HFF-Myc (cell line): Measurements from ENCODE around the gene ZNF407.
A peak's percentile ranks its signal among the peaks of the same experiment; 100 is the strongest.

Source experiments
- DNase-seq: peaks from one replicate; pipeline ENCODE4 v3.0.0-alpha.2; 2011; ENCODE audit warnings: low read depth; ENCODE audit errors: extremely low read depth
- H3K4me3 ChIP-seq: replicated peaks from 2 replicates; pipeline ENCODE4 v1.5.1; 2011; ENCODE audit warnings: low read depth, mild to moderate bottlenecking, control low read depth, low read length
- TF ChIP-seq, protein P1 (sequence below): IDR thresholded peaks from 2 replicates; pipeline ENCODE4 v1.5.1; 2012; ENCODE audit warnings: mild to moderate bottlenecking, low read depth, low read length, control low read depth; ENCODE audit errors: missing control alignments

ZNF407 gene

DNA sequence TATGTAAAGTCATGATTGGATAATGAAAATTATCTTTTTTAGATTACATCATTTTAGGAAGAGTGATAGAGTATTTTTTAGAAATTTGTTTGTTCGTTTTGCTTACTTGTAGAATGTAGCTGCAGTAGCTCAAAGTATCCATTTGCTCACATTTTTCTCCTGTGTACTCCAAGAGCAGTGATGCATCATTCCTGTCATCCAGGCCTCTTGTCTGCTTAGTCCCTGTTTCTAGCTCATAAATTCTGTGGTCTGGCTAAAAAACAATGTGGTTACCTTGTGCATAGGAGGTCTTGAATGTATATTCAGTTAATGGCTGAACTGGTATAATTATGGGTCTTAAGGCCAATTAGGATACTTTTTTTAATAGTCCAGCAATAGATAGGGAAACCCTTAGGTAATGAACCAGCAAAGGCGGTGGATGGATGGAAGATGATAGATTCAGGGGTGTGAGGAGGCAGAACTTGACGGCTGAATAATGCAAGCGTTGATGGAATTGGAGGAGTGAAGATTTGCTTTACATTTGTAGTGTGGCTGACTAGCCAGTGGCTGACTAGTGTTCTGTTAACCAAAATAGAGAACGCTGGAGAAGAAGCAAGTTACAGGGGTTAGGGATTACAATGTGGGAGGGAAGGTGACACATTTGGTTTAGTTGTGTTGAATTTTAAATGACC lies 145.0 kb downstream of the ZNF407 start:
- DNase-seq: no peak
- H3K4me3 ChIP-seq: no peak overlapping the region
- TF ChIP-seq, protein P1, sequence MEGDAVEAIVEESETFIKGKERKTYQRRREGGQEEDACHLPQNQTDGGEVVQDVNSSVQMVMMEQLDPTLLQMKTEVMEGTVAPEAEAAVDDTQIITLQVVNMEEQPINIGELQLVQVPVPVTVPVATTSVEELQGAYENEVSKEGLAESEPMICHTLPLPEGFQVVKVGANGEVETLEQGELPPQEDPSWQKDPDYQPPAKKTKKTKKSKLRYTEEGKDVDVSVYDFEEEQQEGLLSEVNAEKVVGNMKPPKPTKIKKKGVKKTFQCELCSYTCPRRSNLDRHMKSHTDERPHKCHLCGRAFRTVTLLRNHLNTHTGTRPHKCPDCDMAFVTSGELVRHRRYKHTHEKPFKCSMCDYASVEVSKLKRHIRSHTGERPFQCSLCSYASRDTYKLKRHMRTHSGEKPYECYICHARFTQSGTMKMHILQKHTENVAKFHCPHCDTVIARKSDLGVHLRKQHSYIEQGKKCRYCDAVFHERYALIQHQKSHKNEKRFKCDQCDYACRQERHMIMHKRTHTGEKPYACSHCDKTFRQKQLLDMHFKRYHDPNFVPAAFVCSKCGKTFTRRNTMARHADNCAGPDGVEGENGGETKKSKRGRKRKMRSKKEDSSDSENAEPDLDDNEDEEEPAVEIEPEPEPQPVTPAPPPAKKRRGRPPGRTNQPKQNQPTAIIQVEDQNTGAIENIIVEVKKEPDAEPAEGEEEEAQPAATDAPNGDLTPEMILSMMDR: no peak

DNA sequence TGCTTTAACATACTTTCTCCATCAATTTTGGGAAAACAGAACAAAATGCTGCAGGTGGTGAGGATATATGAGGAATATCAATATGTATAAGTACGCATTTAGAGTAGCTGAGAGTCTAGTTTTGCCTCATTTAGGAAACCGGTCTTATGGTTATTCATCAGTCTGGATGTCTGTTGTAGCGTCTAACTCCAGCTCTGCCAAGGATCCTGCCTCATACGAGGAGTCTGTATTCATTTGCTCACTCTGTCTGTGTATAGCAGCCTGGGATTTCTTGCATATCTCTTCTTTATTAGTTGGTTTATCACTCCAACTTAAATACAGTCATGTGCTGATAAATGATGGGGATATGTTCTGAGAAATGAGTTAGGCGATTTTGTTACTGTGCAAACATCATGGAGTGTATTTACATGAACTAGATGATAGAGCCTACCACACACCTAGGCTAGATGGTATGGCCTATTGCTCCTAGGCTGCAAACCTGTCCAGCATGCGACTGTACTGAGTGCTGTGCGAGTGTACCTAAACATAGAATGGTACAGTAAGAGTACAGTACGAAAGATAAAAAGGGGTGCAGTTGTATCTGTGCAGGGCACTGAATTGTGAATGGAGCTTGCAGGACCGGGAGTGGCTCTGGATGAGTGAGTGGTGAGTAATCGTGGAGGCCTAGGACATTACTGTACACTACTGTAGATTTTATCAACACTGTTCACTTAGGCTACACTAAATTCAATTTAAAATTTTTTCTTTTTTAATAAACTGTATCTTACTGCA lies 148.1 kb downstream of the ZNF407 start:
- TF ChIP-seq, protein P1: no peak
- DNase-seq: peak; percentile 20
- H3K4me3 ChIP-seq: no peak overlapping the region

DNA sequence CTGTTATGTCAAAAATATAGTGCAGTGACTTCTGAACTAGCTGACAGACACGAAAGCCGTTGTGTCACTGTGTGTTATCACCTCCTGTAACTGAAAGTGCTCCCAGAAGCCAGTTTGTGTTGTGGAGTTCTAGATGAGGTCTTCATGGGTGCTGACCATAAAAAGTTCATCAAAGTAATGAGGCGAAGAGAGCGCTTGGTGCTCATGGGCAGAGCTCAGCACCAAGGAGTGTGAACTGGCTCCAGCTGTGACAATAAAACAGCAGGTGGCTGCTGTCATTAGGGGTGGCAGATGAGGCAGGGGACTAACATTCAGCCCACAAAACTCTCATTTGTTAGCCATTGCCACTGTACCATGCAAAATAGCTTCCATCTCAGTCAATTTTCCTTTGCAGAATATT lies 151.1 kb downstream of the ZNF407 start:
- DNase-seq: no peak
- TF ChIP-seq, protein P1: no peak
- H3K4me3 ChIP-seq: no peak overlapping the region

DNA sequence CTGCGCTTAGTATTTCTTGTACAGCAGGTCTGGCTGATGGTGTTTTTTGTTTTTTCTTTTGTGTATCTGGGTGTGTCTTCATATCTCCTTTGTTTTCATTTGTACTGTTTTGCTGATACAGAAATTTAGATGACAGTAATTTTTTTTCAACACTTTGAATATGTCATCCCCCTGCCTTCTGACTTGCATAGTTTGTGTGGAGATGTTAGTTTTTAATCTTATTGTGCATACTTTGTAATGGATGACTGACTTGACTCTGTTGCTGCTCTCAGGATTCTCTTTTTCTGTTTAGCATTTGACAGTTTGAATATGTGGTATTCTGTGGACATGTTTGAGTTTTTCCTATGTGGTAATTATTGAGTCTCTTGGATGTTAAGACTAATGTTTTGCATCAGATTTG lies 161.3 kb downstream of the ZNF407 start:
- TF ChIP-seq, protein P1: no peak
- H3K4me3 ChIP-seq: no peak overlapping the region
- DNase-seq: no peak

DNA sequence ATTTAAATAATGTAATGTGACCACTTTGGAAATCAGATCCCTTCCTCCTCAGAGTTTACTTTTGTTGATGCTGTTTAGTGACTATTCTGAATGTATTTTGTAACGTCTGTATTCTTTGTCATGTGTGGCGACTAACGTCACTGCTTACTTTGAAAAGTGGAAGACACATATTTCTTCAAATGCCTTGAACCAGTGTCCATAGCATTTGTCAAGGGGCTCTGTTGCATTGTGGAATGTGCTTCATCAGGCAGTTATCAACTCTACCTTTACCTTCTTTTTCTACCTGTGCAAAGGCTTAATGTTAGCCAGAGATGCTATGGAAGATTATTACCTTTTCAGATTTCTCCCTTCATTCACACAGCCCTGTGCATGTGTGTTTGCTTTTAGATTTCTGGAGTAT lies 162.4 kb downstream of the ZNF407 start:
- DNase-seq: no peak
- TF ChIP-seq, protein P1: no peak
- no peak overlapping the region for H3K4me3 ChIP-seq

DNA sequence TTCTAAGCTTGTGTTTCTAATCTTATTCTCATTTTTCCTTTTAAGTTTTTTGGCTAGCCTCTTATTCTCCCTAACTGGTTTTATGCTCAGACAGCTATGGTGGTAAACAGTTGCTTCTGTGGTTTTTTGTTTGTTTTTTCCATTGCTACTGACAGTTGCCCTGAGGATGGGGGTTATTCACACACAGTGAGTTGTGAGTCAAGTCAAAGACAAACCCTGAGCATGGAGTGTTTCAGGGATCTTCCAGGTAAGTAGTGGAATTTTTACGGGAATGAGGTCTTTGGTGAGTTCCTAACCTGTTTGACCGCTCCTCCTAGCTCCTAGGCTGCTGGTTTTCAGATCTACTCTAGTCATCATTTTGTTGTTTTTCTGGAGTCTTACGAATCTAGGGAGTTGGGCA lies 162.8 kb downstream of the ZNF407 start:
- TF ChIP-seq, protein P1: no peak
- H3K4me3 ChIP-seq: no peak overlapping the region
- DNase-seq: no peak
